RPMI7951 (cell line): ENCODE measurements around the gene NKIRAS1. TPM values are rescaled to one million over a fixed set of nuclear protein-coding genes. Genes with fewer than 3 reads are reported as not detected.
A peak's percentile ranks its signal among the peaks of the same experiment; 100 is the strongest.
"Not testable (repeated sequence)": the region's sequence is repeated elsewhere in the genome, so short reads cannot be mapped to it uniquely, and the experiment has no call there.

ENCODE experiments used
- DNase-seq: peaks from one replicate; pipeline ENCODE4 v3.0.0-alpha.2; 2012; ENCODE audit warnings: low read depth
- total RNA-seq: library from RNA; depleted of rRNA; stranded (reverse); fragments of >200 nt; shearing (Covaris generic); gene quantifications from 2 replicates; pipeline ENCODE4 v1.2.3, GENCODE V29; 2014

The NKIRAS1 gene
- total RNA-seq, 1 experiment from 2014 or later = 18.3 TPM

- DNase-seq = no peak
Measured at GRCh38 chr3:23904545-23904944, 12.2 kb downstream of the NKIRAS1 start.

DNA sequence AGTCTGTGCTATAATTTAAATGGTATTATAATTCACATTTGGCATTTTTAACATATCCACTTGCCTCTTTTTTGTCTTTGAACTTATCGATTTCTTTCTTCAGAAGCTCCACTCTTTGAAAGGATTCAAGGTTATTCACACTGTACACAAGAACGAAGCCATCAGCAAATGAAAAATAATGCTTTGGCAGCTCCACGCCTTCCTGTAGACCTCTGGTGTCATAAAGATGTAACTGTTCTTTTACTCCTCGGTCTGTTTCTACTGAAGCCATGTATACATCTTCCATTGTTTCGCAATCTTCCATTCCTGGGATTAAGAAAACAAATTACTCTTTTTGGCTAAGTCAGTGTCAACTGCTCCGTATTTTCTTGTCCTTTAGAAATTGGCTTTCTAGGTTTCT is 16.0 kb downstream of the NKIRAS1 start:
- no peak for DNase-seq

- no peak for DNase-seq
Measured at GRCh38 chr3:23895181-23895580, 21.6 kb downstream of the NKIRAS1 start.

- DNase-seq = no peak
Measured at GRCh38 chr3:23894254-23895061, 22.3 kb downstream of the NKIRAS1 start.

DNA sequence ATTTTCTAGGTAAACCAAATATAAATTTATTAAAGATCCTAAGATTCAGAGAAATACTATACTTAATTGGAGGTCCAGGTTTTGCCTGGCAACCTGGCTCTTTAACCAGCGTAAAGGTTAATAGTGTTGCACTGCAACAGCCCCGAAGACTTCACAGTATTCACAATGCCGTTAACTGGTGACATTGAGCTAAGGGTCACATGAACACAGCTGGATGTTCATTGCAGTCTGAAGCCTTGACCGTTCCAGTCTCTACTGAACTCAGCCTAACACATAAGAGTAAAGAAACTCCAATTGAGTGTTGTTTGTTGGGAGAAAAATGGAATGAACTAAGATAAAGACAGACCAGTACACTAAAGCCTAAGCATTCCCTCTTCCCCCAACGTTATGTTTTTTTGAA is 26.8 kb downstream of the NKIRAS1 start:
- DNase-seq = no peak

- no peak for DNase-seq
Measured at GRCh38 chr3:23889386-23889785, 27.4 kb downstream of the NKIRAS1 start.

DNA sequence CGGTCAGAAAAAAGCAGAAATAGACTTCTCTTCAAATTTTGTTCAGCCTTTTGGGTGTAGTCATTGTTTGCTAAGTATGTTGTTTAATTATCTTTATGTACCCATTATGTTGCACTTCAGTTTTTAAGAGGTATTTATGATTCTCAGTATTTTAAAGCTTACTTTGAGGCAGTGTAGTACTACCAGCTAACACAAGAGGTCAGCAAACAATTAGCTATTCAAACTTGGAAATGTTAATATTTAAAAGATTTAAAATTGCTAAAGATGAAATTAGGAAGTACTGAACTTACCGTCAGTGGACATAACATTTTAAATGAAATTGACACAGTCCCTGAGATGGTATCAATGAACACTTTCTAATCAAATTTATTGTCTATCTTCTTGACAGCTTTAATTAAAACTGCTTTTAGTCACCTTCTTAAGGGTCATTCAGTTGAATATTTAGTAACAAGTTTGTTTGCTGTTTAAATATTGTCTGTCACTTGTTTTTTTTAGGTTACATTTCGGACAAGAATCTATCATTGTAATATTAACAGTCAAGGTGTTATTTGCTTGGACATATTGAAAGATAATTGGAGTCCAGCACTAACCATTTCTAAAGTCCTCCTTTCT is 28.1 kb downstream of the NKIRAS1 start:
- peak; percentile 26 for DNase-seq

GRCh38 chr3:23886311-23886710 is 30.5 kb downstream of the NKIRAS1 start:
- DNase-seq = no peak

GRCh38 chr3:23885210-23885609 is 31.6 kb downstream of the NKIRAS1 start:
- DNase-seq = no peak

DNA sequence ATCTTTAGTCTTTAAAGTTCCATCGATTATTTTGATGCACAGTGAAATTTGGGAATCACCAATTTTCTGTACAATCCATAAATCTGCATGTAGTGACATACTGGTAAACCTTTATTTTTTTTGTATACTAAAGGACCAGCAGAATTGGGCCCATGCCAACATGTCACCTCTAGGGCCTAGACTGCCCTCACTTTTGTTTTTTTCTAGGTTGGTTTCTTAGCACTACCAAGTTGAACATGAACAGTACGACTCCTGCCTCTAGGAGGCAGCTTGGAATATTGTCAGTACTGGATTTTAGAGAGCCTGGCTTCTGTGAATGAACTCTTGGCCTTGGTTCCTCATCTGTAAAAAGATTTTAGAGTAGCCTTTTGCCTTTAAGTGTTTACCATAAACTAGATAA is 32.3 kb downstream of the NKIRAS1 start:
- DNase-seq = no peak

DNA sequence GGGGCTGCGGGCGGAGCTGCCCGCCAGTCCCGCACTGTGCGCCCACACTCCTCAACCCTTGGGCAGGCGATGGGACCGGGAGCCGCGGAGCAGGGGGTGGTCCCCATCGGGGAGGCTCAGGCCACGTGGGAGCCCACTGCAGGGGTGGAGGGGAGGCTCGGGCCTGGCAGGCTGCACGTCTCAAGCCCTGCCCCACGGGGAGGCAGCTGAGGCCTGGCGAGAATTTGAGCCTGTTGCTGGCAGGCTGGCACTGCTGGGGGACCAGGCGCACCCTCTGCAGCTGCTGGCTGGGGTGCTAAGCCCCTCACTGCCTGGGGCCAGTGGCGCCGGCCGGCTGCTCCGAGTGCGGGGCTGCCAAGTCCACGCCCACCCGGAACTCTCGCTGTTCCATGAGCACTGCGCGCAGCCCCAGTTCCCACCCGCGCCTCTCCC is 34.3 kb downstream of the NKIRAS1 start:
- DNase-seq = no peak

- not testable (repeated sequence) for DNase-seq
Measured at GRCh38 chr3:23881993-23882392, 34.8 kb downstream of the NKIRAS1 start.

- no peak for DNase-seq
Measured at GRCh38 chr3:23880703-23881339, 36.0 kb downstream of the NKIRAS1 start.

- DNase-seq = no peak
Measured at GRCh38 chr3:23879485-23879884, 37.3 kb downstream of the NKIRAS1 start.

GRCh38 chr3:23877329-23877980 is 39.3 kb downstream of the NKIRAS1 start:
- peak; percentile 85 for DNase-seq

DNA sequence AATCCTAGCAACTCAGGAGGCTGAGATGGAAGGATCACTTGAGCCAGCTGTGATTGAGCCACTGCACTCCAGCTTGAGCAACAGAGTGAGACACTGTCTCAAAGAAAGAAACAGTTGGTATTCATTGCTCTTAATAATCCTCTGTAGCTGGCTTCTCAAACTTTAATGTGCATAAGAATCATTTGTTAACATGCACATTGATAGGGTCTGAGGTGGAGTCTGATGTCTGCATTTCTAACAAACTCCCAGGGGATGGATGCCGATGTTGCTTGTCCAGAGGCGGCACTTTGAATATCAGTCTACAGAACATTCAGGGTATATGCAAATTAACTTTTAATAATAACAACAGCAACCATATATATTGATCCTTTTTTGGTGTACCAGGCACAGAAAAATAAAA is 39.9 kb downstream of the NKIRAS1 start:
- no peak for DNase-seq

DNA sequence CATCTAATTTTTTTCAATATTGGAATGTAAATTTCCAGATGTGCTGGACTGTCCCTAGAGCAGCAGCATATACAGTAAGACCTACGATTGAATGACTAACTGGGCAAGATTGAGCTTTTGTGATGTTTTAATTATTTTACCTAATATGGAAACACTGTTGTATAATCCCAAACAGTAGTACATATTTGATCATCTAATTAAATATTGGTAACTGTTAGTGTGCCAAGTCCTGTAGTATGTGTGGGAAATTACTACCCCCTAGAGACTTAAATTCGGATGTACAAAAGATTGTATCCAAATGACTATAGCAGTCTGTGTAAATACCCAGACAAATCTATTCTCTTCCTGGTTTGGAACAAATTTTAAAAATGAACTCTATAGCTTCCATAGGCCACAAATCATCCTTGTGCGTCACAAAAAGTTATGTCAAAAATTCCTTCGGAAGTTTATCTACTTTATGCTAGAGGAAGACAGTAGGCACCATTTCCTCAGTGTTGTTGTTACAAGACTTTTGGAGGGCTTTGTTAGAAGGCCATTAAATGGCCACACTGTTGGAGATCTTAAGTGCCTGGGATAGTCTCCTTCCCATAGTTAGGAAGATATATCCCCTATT is 41.6 kb downstream of the NKIRAS1 start:
- DNase-seq = no peak

GRCh38 chr3:23874359-23875112 is 42.3 kb downstream of the NKIRAS1 start:
- peak; percentile 10 for DNase-seq

- no peak for DNase-seq
Measured at GRCh38 chr3:23873941-23874340, 42.8 kb downstream of the NKIRAS1 start.

DNA sequence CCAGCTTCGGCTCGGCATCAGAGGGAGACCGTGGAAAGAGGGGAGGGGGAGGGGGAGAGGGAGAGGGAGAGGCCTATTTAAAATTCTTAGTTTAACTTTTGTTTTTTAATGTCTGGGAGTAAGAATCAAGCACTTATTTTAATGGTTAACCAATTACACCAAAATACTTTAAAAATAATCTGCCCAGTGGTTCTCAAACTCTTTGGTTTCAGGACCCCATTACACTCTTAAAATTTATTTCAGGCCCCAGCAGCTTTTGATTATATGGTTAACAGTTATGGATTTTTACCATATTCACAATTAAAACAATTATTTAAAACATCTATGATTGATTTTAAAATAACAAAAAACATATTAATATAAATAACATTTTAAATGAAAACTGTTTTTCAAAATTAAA is 44.5 kb downstream of the NKIRAS1 start:
- DNase-seq = no peak

GRCh38 chr3:23871361-23871760 is 45.4 kb downstream of the NKIRAS1 start:
- not testable (repeated sequence) for DNase-seq
